Upper lobe of right lung (tissue), 1 donor: Measurements from ENCODE around the gene FAM184B. TPM values are rescaled to one million over a fixed set of nuclear protein-coding genes. Genes with fewer than 3 reads are reported as not detected.

Experiments used
- ATAC-seq: fragments of 200-7000 bp; cut with Tn5 transposase; one replicate; pipeline ENCODE4 v1.9.1; 2020; ENCODE audit warnings: mild to moderate bottlenecking, moderate library complexity
- DNase-seq: peaks from one replicate; pipeline ENCODE4 v3.0.0-alpha.2; 2020
- H3K27ac ChIP-seq: fragments of 200-600 bp; one replicate; pipeline ENCODE4 v1.8.0; 2022
- H3K27me3 ChIP-seq: fragments of 200-600 bp; one replicate; pipeline ENCODE4 v1.8.0; 2022; ENCODE audit warnings: mild to moderate bottlenecking
- H3K36me3 ChIP-seq: fragments of 200-600 bp; one replicate; pipeline ENCODE4 v1.8.0; 2022
- H3K4me1 ChIP-seq: fragments of 200-600 bp; one replicate; pipeline ENCODE4 v1.8.0; 2022
- H3K4me3 ChIP-seq: fragments of 200-600 bp; one replicate; pipeline ENCODE4 v1.8.0; 2022; ENCODE audit warnings: mild to moderate bottlenecking
- H3K9me3 ChIP-seq: fragments of 200-600 bp; one replicate; pipeline ENCODE4 v1.8.0; 2022
- intact Hi-C: fragments of 100-400 bp; cut with DNase I; formaldehyde crosslinking; loops from one replicate; pipeline ENCODE4 v1.11.0; 2022
- total RNA-seq: library from RNA; stranded (reverse); fragmentation: NEBNext Ultra II Directional; extraction: Animal tissue kit (Norgen Biotek cat#: 25700); gene quantifications from one replicate; pipeline ENCODE4 v1.2.1, GENCODE V29; 2021
- TF ChIP-seq, protein P1 (sequence below): fragments of 200-600 bp; IDR thresholded peaks from one replicate; pipeline ENCODE4 v1.8.0; 2022; ENCODE audit warnings: antibody characterized with exemption
- donor health status: DM: no; HTN: yes; CAD: no; lungs with severe emphysema.

The FAM184B gene
- total RNA-seq, 1 donor from 2014 or later, result 0.17 TPM

DNA sequence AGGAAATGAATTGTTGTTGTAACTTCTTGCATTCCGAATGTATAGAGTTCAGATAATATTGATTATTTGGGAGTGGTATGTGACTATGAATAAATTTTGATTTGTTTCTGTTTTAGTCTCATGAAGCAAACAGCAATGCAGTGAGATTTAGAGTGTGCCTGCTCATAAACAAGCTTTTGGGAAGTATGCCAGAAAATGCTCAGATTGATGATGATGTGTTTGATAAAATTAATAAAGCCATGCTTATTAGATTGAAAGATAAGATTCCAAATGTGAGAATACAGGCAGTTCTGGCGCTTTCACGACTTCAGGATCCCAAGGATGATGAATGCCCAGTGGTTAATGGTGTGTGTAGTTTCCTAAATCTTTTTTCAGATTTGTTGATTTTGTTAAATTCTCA, 31.4 kb upstream of the FAM184B start:
- DNase-seq, result no peak
- intact Hi-C loops, result loop anchor here (10.0 kb wide), 1 partner anchor 782 kb away; no protein-coding TSS in a partner anchor
- Histone ChIP-seq H3K27me3 (no peaks in the 10 kb centered on the region), H3K36me3 (no peaks in the 10 kb centered on the region), H3K27ac (no peak overlapping the region), H3K9me3 (no peaks in the 10 kb centered on the region), H3K4me3 (no peak overlapping the region), H3K4me1 (peaks cover 21% of the 10 kb centered on the region)
- TF ChIP-seq, protein P1, sequence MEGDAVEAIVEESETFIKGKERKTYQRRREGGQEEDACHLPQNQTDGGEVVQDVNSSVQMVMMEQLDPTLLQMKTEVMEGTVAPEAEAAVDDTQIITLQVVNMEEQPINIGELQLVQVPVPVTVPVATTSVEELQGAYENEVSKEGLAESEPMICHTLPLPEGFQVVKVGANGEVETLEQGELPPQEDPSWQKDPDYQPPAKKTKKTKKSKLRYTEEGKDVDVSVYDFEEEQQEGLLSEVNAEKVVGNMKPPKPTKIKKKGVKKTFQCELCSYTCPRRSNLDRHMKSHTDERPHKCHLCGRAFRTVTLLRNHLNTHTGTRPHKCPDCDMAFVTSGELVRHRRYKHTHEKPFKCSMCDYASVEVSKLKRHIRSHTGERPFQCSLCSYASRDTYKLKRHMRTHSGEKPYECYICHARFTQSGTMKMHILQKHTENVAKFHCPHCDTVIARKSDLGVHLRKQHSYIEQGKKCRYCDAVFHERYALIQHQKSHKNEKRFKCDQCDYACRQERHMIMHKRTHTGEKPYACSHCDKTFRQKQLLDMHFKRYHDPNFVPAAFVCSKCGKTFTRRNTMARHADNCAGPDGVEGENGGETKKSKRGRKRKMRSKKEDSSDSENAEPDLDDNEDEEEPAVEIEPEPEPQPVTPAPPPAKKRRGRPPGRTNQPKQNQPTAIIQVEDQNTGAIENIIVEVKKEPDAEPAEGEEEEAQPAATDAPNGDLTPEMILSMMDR, result no peak
- no peak for ATAC-seq

DNA sequence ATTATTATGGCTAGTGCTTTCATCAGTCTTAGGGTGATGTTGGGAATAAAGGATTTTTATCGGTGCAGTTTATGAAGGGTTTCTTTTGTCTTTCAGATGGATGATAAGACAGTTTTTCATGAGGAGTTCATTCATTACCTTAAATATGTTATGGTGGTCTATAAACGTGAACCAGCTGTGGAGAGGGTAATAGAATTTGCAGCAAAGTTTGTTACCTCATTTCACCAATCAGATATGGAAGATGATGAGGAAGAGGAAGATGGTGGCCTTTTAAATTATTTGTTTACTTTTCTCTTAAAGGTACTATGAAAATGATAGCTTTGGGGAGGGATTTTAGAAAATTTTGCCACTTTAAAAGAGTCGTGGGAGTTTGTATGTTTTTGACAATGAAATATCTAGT, 30.7 kb upstream of the FAM184B start:
- peaks cover 28% of the 10 kb centered on the region for H3K4me1 ChIP-seq
- TF ChIP-seq, protein P1, result no peak
- H3K4me3 ChIP-seq, result no peak overlapping the region
- no peaks in the 10 kb centered on the region for H3K36me3 ChIP-seq
- H3K27ac ChIP-seq, result no peak overlapping the region
- DNase-seq, result no peak
- ATAC-seq, result no peak
- no peaks in the 10 kb centered on the region for H3K9me3 ChIP-seq
- H3K27me3 ChIP-seq, result no peaks in the 10 kb centered on the region
- intact Hi-C loops, result loop anchor here (10.0 kb wide), 1 partner anchor 783 kb away; no protein-coding TSS in a partner anchor

DNA sequence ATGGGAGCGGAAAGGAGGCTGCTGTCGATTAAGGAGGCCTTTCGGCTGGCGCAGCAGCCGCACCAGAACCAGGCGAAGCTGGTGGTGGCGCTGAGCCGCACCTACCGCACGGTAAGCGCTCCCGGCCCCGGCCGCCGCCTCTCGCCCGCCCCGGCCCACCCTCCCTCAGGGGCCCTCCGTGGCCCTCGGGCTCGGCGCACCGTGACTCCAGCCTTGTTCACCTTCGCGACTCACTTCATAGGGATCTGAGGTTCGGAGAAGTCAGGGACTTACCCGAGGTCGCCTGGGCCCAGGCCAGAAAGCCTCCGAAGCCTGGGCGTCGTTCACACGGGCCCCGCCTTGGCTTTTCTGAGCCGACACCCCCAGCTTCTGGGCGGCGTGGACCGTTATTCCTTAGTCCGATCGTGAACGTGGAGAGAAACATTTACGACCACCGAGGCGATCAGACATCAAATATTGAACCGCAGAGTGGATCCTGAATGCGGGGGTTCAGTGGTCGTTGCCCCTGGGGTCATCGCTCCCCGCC, 29.7 kb upstream of the FAM184B start:
- Histone ChIP-seq H3K4me3 (peak overlapping the region; percentile 79), H3K9me3 (no peaks in the 10 kb centered on the region), H3K27me3 (no peaks in the 10 kb centered on the region), H3K27ac (no peak overlapping the region), H3K36me3 (no peaks in the 10 kb centered on the region), H3K4me1 (peaks cover 37% of the 10 kb centered on the region)
- DNase-seq (no peak), ATAC-seq (peak; percentile 5)
- intact Hi-C loops, result loop anchor here (10.0 kb wide), 1 partner anchor 784 kb away; no protein-coding TSS in a partner anchor
- TF ChIP-seq, protein P1, result no peak

DNA sequence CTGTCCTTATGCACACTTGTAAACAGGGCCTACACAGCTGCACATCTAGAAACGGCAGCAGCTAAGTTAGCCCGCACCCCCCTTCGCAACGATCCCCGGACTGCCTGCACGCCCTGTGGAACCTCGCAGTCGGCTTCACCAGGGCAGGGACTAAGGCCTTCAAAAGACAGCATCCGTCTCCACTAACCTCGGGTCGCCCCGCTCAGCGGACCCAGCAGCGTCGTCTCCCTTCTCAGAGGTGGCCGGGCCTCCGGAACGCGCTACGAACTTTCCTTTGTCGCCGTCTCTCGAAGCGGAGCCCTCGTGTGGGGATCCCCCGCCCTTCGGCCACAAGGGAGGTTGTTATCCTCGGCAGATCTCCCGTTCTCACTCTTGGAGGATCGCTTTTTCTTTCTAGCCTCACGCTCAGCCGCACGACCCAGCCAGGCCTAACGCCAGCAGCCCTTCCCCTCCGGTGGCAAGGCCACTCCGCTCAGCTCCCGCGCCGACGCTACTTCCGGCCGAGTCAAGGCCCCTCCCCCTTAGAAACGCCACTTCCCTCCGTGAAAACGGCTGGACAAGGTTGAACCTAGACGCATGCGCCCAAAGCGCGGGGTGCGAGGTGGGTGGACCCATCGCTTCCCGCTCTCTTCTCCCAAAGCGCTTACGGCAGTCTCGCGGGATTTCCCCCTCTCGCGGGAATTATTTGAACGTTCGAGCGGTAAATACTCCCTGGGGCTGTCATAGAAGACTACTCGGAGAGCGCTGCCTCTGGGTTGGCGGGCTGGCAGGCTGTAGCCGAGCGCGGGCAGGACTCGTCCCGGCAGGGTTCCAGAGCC, 29.0 kb upstream of the FAM184B start, which contains the start of the genes DCAF16 and NCAPG:
Gene DCAF16 (minus strand): TSS at position 498 of the 818 bp plus-strand sequence. CDS start 6,616 bp downstream, outside the sequence.
Gene NCAPG (plus strand): TSS at position 720 of the 818 bp plus-strand sequence. CDS start 99 bp downstream, outside the sequence.
- Histone ChIP-seq H3K27me3 (no peaks in the 10 kb centered on the region), H3K9me3 (no peaks in the 10 kb centered on the region), H3K4me3 (peak within 1 kb of the TSS; percentile 79), H3K36me3 (no peaks in the 10 kb centered on the region), H3K4me1 (peaks cover 43% of the 10 kb centered on the region), H3K27ac (peak within 1 kb of the TSS; percentile 94)
- DNase-seq (peak; percentile 100), ATAC-seq (peak; percentile 100)
- TF ChIP-seq, protein P1, result no peak
- intact Hi-C loops, result loop anchor here (10.0 kb wide), 1 partner anchor 784 kb away; no protein-coding TSS in a partner anchor

DNA sequence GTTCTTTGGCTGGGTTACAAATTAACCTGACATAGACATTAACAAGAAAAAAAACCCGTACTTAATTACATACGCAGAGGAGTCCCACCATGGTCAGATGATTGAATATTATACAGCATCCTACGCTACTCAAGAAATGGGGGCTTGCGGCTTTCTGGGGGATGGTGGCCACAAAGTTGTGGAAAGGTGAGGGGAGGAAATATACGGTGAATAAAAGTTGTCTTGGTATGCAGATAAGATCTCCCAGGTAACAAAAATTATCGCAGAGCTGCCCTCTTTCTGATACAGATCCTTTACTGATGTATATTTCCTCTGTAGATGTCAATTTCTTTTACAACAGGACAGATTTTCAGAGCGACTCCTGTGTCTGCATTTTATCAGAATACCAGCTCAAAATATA, 28.2 kb upstream of the FAM184B start:
- Histone ChIP-seq H3K27ac (peak overlapping the region; percentile 94), H3K4me3 (peak overlapping the region; percentile 79), H3K9me3 (no peaks in the 10 kb centered on the region), H3K4me1 (peaks cover 43% of the 10 kb centered on the region), H3K36me3 (peaks cover 3% of the 10 kb centered on the region), H3K27me3 (no peaks in the 10 kb centered on the region)
- TF ChIP-seq, protein P1, result no peak
- intact Hi-C loops, result loop anchor here (10.0 kb wide), 1 partner anchor 785 kb away; no protein-coding TSS in a partner anchor
- ATAC-seq (no peak), DNase-seq (no peak)
